Suprapubic skin (tissue), 4 donors: Measurements from ENCODE around the gene ECI2. TPM values are rescaled to one million over a fixed set of nuclear protein-coding genes. Genes with fewer than 3 reads are reported as not detected.

ENCODE experiments used
- DNase-seq, 2 donors: peaks; one replicate each; pipeline ENCODE4 v3.0.0-alpha.2; 2019; ENCODE audit warnings: low spot score in 2 of 2
- H3K27ac ChIP-seq: fragments of 200-600 bp; sonication (generic); one replicate; pipeline ENCODE4 v1.5.1; 2019
- H3K27me3 ChIP-seq: fragments of 200-600 bp; sonication (generic); one replicate; pipeline ENCODE4 v1.5.1; 2019
- H3K36me3 ChIP-seq: fragments of 200-600 bp; sonication (generic); one replicate; pipeline ENCODE4 v1.5.1; 2019
- H3K4me1 ChIP-seq: fragments of 200-600 bp; sonication (generic); one replicate; pipeline ENCODE4 v1.5.1; 2019
- H3K4me3 ChIP-seq: fragments of 200-600 bp; sonication (generic); one replicate; pipeline ENCODE4 v1.5.1; 2019; ENCODE audit warnings: mild to moderate bottlenecking
- H3K9me3 ChIP-seq: fragments of 200-600 bp; sonication (generic); one replicate; pipeline ENCODE4 v1.5.1; 2019
- EP300 ChIP-seq: sonication (generic); formaldehyde crosslinking; IDR thresholded peaks from one replicate; pipeline ENCODE4 v1.6.1; 2017; ENCODE audit warnings: antibody characterized with exemption
- POLR2A ChIP-seq, 2 donors: fragments of 450-650 bp; IDR thresholded peaks; one replicate each; pipeline ENCODE4 v1.6.1; 2017; ENCODE audit warnings: antibody characterized with exemption in 2 of 2, mild to moderate bottlenecking in 2 of 2, moderate library complexity in 2 of 2
- POLR2AphosphoS5 ChIP-seq, 3 donors: sonication (generic); formaldehyde crosslinking; IDR thresholded peaks; one replicate each; pipeline ENCODE4 v1.6.1; 2017; ENCODE audit warnings: antibody characterized with exemption in 3 of 3
- WGBS: methylation state at CpG from one replicate; pipeline ENCODE4 v1.1.5; 2018; 5-methylcytosine and 5-hydroxymethylcytosine counted together
- total RNA-seq, 4 donors: library from RNA; depleted of rRNA; stranded (reverse); fragments of >200 nt; gene quantifications; one replicate each; pipeline ENCODE4 v1.1.0, GENCODE V29; 2016
- TF ChIP-seq, protein P1 (sequence below), 2 donors: fragments of 200-600 bp in 1 of 2; fragments of 450-650 bp in 1 of 2; sonication (generic) in 1 of 2; IDR thresholded peaks; one replicate each; pipeline ENCODE4 v1.5.1; 2016 to 2019; ENCODE audit warnings: antibody characterized with exemption in 2 of 2, mild to moderate bottlenecking in 1 of 2, moderate library complexity in 1 of 2

The ECI2 gene, protein sequence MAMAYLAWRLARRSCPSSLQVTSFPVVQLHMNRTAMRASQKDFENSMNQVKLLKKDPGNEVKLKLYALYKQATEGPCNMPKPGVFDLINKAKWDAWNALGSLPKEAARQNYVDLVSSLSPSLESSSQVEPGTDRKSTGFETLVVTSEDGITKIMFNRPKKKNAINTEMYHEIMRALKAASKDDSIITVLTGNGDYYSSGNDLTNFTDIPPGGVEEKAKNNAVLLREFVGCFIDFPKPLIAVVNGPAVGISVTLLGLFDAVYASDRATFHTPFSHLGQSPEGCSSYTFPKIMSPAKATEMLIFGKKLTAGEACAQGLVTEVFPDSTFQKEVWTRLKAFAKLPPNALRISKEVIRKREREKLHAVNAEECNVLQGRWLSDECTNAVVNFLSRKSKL
- total RNA-seq: 10 to 100 TPM; 18.5 to 48.8 (median 35.4) TPM

DNA sequence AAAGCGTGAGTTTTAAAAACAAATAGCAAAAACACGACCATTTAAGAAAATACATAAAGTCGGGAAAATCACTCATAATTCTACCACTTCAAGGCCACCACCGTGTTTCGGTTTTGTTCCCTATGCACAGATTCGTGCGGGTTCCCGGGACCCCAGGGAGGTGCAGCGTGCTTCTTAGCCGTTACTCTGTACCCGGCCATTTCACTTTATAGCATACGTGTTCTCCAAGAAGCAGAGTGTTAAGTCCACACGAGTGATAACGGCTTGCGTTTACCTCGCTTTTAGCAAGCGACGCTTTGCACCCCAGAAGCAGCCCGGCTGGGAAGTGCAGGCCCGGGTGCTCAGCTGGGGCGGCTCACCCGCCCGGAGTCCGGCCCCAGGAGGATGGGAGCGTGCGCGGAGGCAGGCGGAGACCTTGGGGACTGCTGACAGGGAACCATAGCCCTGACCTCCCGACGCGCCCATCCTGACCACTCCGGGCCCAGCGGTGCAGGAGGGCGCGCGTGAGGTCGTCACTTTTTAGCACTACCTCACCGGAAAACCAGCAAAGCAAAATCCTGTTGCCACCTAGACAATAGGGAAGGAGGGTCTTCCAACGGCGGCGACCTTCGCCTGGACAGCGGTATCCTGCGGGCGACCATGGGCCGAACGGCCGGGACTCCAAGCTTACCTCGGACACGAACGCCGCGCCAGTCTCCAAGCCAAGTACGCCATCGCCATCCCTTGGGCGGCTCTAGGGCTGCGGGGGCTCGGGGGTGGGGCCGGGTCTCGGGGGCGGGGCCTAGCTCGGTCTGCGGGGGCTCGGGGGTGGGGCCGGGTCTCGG is at the start of gene ECI2:
ECI2 (minus strand) TSS at position 735 of the 824 bp plus-strand sequence; CDS start at position 720, 15 bp downstream.
- Histone ChIP-seq H3K36me3 (peaks cover 16% of the 10 kb centered on the region), H3K27me3 (no peaks in the 10 kb centered on the region), H3K4me1 (peaks cover 19% of the 10 kb centered on the region), H3K9me3 (no peaks in the 10 kb centered on the region), H3K27ac (peak within 1 kb of the TSS; percentile 92), H3K4me3 (peak within 1 kb of the TSS; percentile 70)
- peak in 1 of 2 donors; percentile 85 for DNase-seq
- WGBS: under 1% methylated on average over 38 of the region's 66 CpGs
- TF ChIP-seq EP300 (no peak), POLR2A (IDR thresholded peaks at IDR 0.05) (peak in 1 of 2 donors; percentile 75)
- TF ChIP-seq, protein P1, sequence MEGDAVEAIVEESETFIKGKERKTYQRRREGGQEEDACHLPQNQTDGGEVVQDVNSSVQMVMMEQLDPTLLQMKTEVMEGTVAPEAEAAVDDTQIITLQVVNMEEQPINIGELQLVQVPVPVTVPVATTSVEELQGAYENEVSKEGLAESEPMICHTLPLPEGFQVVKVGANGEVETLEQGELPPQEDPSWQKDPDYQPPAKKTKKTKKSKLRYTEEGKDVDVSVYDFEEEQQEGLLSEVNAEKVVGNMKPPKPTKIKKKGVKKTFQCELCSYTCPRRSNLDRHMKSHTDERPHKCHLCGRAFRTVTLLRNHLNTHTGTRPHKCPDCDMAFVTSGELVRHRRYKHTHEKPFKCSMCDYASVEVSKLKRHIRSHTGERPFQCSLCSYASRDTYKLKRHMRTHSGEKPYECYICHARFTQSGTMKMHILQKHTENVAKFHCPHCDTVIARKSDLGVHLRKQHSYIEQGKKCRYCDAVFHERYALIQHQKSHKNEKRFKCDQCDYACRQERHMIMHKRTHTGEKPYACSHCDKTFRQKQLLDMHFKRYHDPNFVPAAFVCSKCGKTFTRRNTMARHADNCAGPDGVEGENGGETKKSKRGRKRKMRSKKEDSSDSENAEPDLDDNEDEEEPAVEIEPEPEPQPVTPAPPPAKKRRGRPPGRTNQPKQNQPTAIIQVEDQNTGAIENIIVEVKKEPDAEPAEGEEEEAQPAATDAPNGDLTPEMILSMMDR (IDR thresholded peaks at IDR 0.05): no peak

DNA sequence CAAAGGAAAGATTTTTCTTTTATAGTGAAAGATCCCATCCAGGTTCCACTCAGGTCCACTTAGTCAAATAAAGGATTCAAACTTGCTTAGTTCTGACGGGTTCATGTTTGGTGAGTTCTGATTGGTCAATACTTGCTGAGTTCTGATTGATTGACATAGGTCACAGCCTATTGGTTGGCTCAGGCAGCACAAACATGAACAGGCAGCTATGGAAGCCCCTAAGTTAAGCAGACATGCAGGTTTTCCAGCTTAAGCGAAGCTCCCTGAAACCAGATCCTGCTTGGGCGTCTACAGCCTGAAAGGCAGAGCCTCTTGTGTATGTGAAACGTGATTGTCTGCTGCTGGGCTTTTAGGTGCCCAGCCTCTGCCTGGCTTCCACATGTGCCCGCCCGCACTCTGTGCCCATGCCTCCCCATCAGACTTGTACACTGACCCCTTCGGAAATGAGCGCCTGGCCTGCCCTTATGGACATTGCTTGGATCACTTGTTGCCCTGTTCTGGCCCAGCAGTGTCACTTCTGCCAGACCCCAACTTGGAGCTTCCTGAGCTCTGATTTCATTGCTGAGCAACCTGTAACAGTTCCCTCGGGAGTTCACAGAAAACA is 45.4 kb upstream of the ECI2 start:
- Histone ChIP-seq H3K27ac (no peak overlapping the region), H3K36me3 (no peaks in the 10 kb centered on the region), H3K9me3 (no peaks in the 10 kb centered on the region), H3K4me3 (no peak overlapping the region), H3K4me1 (no peaks in the 10 kb centered on the region), H3K27me3 (no peaks in the 10 kb centered on the region)
- 76% methylated on average over 9 of the region's 9 CpGs for WGBS
- no peak for DNase-seq
- no peak for TF ChIP-seq POLR2A (IDR thresholded peaks at IDR 0.05)
- TF ChIP-seq POLR2AphosphoS5 (IDR thresholded peaks at IDR 0.05): no peak
- TF ChIP-seq EP300: no peak
- TF ChIP-seq, protein P1 (IDR thresholded peaks at IDR 0.05): no peak

DNA sequence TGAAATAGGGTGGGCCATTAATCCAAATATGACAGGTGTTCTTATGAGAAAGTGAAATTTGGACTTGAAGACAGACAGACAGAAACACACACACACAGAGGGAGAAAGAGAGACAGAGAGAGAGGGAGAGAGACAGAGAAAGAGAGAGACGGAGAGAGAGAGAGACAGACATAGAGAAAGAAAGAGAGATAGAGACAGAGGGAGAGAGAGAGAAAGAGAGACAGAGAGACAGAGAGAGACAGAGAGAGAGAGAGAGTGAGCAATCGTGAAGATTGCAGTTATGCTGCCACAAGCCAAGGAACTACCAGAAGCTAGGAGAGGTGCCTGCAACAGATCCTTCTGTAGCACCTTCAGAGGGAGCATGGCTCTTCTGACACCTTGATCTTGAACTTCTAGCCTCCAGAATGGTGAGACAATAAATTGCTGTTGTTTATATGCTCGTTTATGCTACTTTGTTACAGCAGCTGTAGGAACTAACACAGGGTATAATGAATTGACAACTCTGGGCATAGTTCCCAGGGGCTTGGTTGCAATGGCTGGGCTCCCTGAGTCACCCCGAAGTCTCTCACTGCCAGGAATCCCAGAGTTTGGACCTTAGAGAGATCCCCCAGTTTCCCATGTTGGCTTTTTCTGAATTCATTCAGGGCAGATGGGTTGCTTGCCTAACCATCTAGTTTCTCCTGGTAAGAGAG is 44.7 kb upstream of the ECI2 start:
- DNase-seq: no peak
- no peak for TF ChIP-seq EP300
- TF ChIP-seq, protein P1 (IDR thresholded peaks at IDR 0.05): no peak
- TF ChIP-seq POLR2A (IDR thresholded peaks at IDR 0.05): no peak
- TF ChIP-seq POLR2AphosphoS5 (IDR thresholded peaks at IDR 0.05): no peak
- H3K4me1 ChIP-seq: no peaks in the 10 kb centered on the region
- H3K4me3 ChIP-seq: no peak overlapping the region
- no peaks in the 10 kb centered on the region for H3K36me3 ChIP-seq
- WGBS: 78% methylated on average over 4 of the region's 4 CpGs
- no peaks in the 10 kb centered on the region for H3K27me3 ChIP-seq
- no peak overlapping the region for H3K27ac ChIP-seq
- no peaks in the 10 kb centered on the region for H3K9me3 ChIP-seq

DNA sequence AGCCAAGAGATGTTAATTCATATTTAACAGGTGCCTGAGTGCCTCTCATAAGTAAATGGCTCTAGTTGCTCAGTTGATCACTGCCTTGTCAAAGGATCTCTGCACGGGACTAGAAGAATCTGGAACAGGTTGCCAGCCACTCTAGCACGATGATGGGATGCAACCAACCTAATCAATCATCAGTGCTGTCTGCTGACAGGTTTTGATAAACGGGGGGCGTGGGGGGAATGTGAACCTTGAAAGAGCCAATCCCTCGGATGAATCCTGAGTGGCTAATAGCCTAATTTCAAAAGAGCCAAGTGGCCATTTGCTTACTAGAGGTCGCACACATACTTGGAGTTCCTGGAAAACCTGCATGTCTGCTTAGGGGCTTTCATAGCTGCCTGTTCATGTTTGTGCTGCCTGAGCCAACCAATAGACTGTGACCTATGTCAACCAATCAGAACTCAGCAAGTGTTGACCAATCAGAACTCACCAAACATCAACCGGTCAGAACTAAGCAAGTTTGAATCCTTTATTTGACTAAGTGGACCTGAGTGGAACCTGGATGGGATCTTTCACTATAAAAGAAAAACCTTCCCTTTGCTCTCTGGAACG is 43.5 kb upstream of the ECI2 start:
- 71% methylated on average over 8 of the region's 8 CpGs for WGBS
- Histone ChIP-seq H3K27me3 (no peaks in the 10 kb centered on the region), H3K9me3 (no peaks in the 10 kb centered on the region), H3K4me1 (no peaks in the 10 kb centered on the region), H3K27ac (no peak overlapping the region), H3K4me3 (no peak overlapping the region), H3K36me3 (no peaks in the 10 kb centered on the region)
- TF ChIP-seq EP300 (no peak), POLR2A (IDR thresholded peaks at IDR 0.05) (no peak), POLR2AphosphoS5 (IDR thresholded peaks at IDR 0.05) (no peak)
- TF ChIP-seq, protein P1 (IDR thresholded peaks at IDR 0.05): no peak
- DNase-seq: no peak
